GM20431 (cell line): ENCODE measurements around the gene BLM.
"Not testable (repeated sequence)": the region's sequence is repeated elsewhere in the genome, so short reads cannot be mapped to it uniquely, and the experiment has no call there.

Source experiments
- in situ Hi-C: fragments of 300-500 bp; cut with MseI, MboI; formaldehyde crosslinking; loops from one replicate; pipeline ENCODE4 v1.15.0; 2020; ENCODE audit warnings: low sequenced_read_pairs; ENCODE audit not compliant: unreplicated experiment

BLM gene

GRCh38 chr15:90718232-90718631 lies 1.1 kb downstream of the BLM start:
- in situ Hi-C loops: no loop called here

- in situ Hi-C loops: no loop called here
Measured at GRCh38 chr15:90720131-90720530, 3.0 kb downstream of the BLM start.

DNA sequence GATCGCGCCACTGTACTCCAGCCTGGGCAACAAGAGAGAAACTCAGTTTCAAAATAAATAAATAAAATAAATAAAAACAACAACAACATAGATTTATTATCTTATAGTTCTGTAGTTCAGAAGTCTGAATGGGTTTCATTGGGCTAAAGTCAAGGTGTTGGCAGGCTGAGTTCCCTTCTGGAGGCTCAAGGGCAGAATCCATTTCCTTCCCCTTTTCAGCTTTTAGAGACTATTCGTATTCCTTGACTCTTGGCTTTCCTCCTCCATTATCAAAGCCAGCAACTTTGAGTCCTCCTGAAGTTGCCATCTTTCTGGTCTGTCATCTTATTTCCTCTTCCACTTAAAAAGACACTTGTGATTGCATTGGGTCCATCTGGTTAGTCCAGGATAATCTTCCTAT lies 12.1 kb downstream of the BLM start:
- in situ Hi-C loops: no loop called here

GRCh38 chr15:90730290-90730689 lies 13.1 kb downstream of the BLM start:
- in situ Hi-C loops: no loop called here

DNA sequence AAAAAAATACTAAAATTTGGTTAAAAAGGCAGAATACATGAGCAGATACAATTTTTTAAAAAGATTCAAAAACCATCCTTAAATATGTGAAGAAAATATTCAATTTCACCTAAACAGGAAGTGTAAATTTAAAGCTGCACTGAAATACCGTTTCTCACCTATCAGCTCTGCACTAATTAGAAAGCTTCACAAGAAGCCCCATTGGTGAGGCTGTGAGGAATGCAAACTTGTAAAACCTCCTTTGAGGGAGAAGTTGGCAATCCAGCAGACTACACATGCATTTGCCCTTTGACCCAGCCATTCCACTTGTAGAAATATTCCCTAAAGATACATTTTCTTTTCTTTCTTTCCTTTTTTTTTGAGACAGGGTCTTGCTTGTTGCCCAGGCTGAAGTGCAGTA lies 18.8 kb downstream of the BLM start:
- in situ Hi-C loops: no loop called here

- in situ Hi-C loops: not testable (repeated sequence)
Measured at GRCh38 chr15:90740545-90740944, 23.4 kb downstream of the BLM start.

DNA sequence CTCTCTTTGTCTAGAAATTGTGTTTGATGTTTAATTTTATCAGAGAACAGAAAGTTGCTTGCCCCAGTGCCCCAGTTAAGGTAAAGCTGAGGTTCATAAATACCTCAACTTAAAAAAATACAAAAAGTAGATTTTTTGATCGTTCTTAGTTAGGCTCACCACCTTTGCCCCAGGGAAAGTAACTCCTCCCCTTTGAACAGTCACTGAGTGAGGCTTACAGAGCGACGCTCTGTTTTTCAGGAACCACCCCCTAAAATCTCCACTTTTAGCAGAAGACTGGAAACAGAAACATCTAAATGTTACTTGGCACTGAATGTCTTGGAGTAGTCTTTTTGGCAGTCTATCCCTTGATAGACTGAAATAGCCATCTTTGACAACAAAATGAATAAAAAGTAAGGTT lies 24.9 kb downstream of the BLM start:
- in situ Hi-C loops: no loop called here

DNA sequence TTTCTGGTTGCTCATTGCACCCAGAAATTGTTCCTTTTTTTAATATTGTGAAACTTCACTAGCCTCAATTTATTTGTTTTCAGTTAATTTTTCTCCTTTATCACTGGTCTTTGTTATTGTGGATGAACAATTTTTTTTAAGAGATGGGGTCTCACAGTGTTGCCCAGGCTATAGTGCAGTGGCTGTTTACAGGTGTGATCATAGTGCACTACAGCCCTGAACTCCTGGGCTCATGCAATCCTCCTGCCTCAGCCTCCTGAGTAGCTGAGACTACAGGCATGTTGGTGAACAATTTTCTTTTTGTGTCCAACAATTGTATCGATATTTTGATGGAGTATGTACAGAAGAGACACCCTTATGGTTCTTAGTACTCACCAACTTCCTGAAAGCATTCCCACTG lies 26.3 kb downstream of the BLM start:
- in situ Hi-C loops: no loop called here

GRCh38 chr15:90744759-90745402 lies 27.7 kb downstream of the BLM start:
- in situ Hi-C loops: no loop called here

DNA sequence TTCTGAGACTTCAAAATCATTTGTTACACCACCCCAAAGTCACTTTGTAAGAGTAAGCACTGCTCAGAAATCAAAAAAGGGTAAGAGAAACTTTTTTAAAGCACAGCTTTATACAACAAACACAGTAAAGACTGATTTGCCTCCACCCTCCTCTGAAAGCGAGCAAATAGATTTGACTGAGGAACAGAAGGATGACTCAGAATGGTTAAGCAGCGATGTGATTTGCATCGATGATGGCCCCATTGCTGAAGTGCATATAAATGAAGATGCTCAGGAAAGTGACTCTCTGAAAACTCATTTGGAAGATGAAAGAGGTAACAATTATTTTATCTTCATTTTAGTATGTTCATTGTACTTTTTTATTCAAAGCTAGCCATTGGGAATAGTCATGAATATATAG lies 32.6 kb downstream of the BLM start:
- in situ Hi-C loops: no loop called here

GRCh38 chr15:90750186-90750585 lies 33.0 kb downstream of the BLM start:
- in situ Hi-C loops: no loop called here

DNA sequence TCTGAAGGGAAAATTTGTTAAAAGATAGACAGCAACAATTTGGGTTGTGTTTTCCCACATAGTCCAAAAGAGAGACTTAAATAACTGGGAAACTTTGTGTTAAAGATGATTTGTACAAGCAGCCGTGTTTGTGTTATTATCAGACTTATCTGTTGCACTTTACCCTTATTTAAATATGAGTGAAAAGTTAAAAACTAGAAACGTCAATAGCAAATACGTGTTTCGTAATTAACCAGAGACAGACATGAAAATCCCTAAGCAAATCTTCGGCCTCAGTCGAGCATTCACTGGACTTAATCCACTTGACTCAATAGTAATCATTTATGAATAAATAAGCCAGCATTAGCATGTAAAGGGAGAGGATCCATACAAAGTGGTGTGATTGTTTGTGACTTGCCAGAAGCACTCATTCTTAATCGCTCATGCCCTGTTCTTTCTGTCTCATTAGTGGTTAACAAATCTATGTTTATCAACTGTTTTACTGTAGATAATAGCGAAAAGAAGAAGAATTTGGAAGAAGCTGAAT lies 34.2 kb downstream of the BLM start:
- in situ Hi-C loops: no loop called here

GRCh38 chr15:90756916-90757315 lies 39.8 kb downstream of the BLM start:
- in situ Hi-C loops: no loop called here

DNA sequence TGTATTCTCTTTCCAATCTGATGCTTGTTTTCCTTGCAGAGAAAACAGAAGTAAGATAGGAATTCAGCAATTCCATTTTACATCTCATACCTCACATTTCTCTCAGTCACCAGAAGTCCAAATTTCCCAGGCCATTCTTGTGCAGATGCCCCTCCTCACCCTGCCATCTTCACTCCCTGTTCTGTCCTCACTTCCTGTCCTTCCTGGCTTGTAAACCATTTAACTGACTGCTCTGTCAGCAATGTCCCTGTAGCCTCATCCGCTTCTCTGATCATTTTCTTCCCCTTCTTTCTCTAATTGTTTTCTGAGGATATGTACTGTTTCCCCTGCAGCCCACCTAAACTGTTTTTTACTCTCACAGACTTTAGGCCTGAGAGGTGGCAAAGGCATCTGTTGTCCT lies 40.3 kb downstream of the BLM start:
- in situ Hi-C loops: no loop called here

DNA sequence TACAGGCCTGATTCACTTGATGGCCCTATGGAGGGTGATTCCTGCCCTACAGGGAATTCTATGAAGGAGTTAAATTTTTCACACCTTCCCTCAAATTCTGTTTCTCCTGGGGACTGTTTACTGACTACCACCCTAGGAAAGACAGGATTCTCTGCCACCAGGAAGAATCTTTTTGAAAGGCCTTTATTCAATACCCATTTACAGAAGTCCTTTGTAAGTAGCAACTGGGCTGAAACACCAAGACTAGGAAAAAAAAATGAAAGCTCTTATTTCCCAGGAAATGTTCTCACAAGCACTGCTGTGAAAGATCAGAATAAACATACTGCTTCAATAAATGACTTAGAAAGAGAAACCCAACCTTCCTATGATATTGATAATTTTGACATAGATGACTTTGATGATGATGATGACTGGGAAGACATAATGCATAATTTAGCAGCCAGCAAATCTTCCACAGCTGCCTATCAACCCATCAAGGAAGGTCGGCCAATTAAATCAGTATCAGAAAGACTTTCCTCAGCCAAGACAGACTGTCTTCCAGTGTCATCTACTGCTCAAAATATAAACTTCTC lies 43.6 kb downstream of the BLM start:
- in situ Hi-C loops: no loop called here

DNA sequence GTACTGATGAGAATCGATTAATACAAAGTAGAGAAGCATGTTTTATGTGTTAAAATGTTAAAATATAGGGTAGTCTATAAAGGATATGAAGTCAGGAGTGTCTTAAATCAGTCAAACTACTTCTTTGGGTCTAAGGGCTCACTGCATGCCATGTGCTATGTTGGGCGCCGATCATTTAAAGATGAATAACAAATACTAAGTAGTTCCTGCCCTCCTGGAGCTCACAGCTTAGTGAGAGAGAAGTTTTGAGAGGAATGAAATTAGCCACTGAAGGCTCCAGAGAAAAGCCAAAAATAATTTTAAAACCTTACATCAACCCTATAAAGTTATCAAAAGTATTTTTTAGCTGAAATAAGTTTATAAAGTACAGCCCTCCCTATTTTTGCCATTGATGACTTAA lies 44.5 kb downstream of the BLM start:
- in situ Hi-C loops: no loop called here

DNA sequence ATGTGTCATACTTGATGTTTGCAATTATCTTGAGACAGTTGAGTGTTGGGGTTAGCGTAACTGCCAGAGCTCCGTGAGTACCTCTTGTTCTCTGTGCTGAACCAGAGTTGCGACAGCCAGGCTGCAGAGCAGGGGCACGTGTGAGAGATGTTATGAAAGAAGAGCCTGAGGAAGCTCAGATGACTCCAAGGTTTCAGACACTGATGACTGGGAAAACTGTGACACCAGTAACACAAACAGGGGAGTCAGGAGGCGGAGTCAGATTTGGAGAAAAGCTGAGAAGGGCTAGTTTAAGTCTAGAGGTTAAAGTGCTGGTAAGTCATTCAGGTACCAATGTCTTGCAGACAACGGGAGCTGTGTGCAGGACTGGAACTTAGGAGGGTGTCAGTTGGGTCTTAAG lies 45.0 kb downstream of the BLM start:
- in situ Hi-C loops: no loop called here

DNA sequence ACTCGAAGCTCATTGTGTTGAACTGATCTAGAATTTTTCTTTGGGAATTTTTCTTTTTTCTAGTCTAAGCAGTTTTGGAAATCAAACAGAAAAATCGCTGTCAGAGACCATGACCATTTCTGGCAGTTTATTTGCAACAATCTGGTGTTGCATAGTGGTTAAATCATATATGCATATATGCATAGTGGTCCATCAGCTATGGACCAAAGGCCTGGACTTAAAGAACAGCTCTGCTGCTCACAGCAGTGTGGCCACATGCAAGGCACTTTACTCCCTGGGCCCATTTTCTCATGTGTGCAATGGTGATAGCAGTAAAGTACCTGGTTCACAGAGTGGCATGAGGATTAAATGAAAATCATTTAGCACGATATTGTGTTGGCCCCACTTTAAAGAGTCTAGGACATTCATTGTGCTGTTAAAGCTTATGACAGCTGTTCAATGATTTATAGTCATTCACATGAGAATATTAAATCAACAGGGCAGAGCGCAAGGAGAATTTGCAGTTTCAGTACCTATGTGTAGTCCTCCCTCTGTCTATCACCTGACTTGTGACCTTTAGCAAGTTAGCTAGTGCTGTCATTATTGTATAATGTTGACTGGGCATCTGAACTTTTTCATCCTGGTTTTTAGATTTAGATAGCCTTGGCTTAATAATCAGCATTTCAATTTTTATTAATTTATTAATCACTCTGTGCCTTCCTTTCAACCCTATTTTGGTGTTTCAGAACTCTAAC lies 46.4 kb downstream of the BLM start:
- in situ Hi-C loops: no loop called here

GRCh38 chr15:90765531-90765930 lies 48.4 kb downstream of the BLM start:
- in situ Hi-C loops: no loop called here

DNA sequence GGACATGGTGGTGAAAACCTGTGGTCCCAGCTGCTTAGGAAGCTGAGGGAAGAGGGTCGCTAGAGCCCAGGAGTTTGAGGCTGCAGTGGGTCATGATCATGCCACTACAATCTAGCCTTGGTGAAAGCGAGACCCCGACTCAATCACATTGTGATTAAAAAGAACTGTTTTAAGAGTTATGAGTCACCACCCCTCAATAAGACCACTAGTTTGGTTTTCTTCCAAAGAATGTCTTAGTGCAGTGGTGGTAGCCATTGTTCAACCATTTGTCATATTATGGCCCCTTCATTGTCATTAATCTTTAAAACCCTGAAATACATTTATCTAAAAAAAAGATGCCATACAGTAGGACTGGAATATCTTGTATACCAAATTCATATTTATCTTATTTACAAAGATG lies 48.8 kb downstream of the BLM start:
- in situ Hi-C loops: no loop called here

DNA sequence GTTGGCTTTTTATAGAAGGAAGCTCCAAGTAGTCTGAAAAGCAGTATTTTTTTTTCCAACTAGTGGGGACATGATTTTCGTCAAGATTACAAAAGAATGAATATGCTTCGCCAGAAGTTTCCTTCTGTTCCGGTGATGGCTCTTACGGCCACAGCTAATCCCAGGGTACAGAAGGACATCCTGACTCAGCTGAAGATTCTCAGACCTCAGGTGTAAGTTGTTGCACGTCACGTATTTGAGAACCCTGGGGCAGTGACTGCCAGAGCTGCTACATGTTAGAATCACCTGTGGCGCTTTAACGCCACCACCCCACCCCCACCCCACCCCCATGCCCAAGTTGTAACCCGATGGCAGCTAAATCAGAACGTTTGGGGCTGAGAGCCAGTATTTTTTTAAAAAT lies 52.2 kb downstream of the BLM start:
- in situ Hi-C loops: no loop called here
